Lower lobe of right lung (tissue), 2 donors: Measurements from ENCODE around the gene AMBRA1. TPM values are rescaled to one million over a fixed set of nuclear protein-coding genes. Genes with fewer than 3 reads are reported as not detected.

Experiments
- ATAC-seq, 2 donors: fragments of 200-7000 bp; cut with Tn5 transposase; one replicate each; pipeline ENCODE4 v1.9.1; 2020 to 2022; ENCODE audit warnings: mild to moderate bottlenecking in 2 of 2, moderate library complexity in 2 of 2
- DNase-seq: peaks from one replicate; pipeline ENCODE4 v3.0.0-alpha.2; 2020
- H3K27ac ChIP-seq: fragments of 200-600 bp; one replicate; pipeline ENCODE4 v1.8.0; 2022
- H3K27me3 ChIP-seq: fragments of 200-600 bp; one replicate; pipeline ENCODE4 v1.8.0; 2022; ENCODE audit warnings: low read depth
- H3K36me3 ChIP-seq: fragments of 200-600 bp; one replicate; pipeline ENCODE4 v1.8.0; 2022; ENCODE audit warnings: mild to moderate bottlenecking
- H3K4me1 ChIP-seq: fragments of 200-600 bp; one replicate; pipeline ENCODE4 v1.8.0; 2022
- H3K4me3 ChIP-seq: fragments of 200-600 bp; one replicate; pipeline ENCODE4 v1.8.0; 2022; ENCODE audit warnings: mild to moderate bottlenecking
- H3K9me3 ChIP-seq: fragments of 200-600 bp; one replicate; pipeline ENCODE4 v1.8.0; 2022
- intact Hi-C: fragments of 100-400 bp; cut with DNase I; formaldehyde crosslinking; loops from one replicate; pipeline ENCODE4 v1.11.0; 2022
- total RNA-seq: library from RNA; stranded (reverse); fragmentation: NEBNext Ultra II Directional; extraction: Animal tissue kit (Norgen Biotek cat#: 25700); gene quantifications from one replicate; pipeline ENCODE4 v1.2.1, GENCODE V29; 2021
- TF ChIP-seq, protein P1 (sequence below): fragments of 200-600 bp; IDR thresholded peaks from one replicate; pipeline ENCODE4 v1.8.0; 2022; ENCODE audit warnings: antibody characterized with exemption, mild to moderate bottlenecking
- donor health status: DM: no; HTN: yes; CAD: no; lungs with severe emphysema.

The AMBRA1 gene
- total RNA-seq, 1 donor from 2014 or later: 39.9 TPM

- TF ChIP-seq, protein P1, sequence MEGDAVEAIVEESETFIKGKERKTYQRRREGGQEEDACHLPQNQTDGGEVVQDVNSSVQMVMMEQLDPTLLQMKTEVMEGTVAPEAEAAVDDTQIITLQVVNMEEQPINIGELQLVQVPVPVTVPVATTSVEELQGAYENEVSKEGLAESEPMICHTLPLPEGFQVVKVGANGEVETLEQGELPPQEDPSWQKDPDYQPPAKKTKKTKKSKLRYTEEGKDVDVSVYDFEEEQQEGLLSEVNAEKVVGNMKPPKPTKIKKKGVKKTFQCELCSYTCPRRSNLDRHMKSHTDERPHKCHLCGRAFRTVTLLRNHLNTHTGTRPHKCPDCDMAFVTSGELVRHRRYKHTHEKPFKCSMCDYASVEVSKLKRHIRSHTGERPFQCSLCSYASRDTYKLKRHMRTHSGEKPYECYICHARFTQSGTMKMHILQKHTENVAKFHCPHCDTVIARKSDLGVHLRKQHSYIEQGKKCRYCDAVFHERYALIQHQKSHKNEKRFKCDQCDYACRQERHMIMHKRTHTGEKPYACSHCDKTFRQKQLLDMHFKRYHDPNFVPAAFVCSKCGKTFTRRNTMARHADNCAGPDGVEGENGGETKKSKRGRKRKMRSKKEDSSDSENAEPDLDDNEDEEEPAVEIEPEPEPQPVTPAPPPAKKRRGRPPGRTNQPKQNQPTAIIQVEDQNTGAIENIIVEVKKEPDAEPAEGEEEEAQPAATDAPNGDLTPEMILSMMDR: no peak
- no peaks in the 10 kb centered on the region for H3K9me3 ChIP-seq
- no peak for ATAC-seq
- intact Hi-C loops: no loop called here
- H3K4me3 ChIP-seq: no peak overlapping the region
- H3K4me1 ChIP-seq: no peaks in the 10 kb centered on the region
- no peak overlapping the region for H3K27ac ChIP-seq
- H3K27me3 ChIP-seq: no peaks in the 10 kb centered on the region
- peaks cover 8% of the 10 kb centered on the region for H3K36me3 ChIP-seq
- DNase-seq: no peak
Observed at GRCh38 chr11:46600194-46600960, 6.6 kb upstream of the AMBRA1 start.

- intact Hi-C loops: no loop called here
- Histone ChIP-seq H3K36me3 (peaks cover 8% of the 10 kb centered on the region), H3K27ac (no peak overlapping the region), H3K9me3 (no peaks in the 10 kb centered on the region), H3K4me1 (no peaks in the 10 kb centered on the region), H3K4me3 (no peak overlapping the region), H3K27me3 (no peaks in the 10 kb centered on the region)
- TF ChIP-seq, protein P1: no peak
- DNase-seq (no peak), ATAC-seq (peak; percentile 47 to 61)
Observed at GRCh38 chr11:46599340-46600193, 5.7 kb upstream of the AMBRA1 start.

DNA sequence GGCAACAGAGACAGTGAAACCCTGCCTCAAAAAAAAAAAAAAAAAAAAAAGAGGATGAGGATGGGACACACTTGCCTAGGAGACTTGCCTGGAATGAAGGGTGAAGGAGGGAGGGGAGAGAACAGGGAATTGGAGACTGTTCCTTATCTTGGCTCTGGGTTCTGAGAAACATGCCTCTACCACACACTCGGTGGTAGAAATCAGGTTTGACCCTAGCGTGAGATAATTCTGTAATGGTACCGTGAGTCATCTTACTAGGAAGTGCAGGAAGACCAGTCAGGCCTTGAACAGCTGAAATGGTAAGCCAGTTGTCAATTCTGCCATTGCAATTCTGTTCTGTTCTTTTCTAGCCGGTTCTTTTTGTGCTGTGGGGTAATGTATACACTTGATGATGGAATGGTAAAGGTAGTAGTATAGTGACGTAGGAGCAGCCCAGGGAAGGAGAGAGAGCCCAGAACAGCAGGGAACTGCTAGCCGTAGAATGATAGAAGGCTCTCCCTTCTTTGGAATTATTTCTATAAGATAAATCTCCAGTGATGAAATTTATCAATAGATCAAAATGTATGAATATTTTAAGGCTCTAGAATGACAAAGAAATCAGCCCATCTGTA, 3.9 kb upstream of the AMBRA1 start:
- Histone ChIP-seq H3K9me3 (no peaks in the 10 kb centered on the region), H3K4me1 (peaks cover 9% of the 10 kb centered on the region), H3K27me3 (no peaks in the 10 kb centered on the region), H3K4me3 (no peak overlapping the region), H3K27ac (no peak overlapping the region), H3K36me3 (no peaks in the 10 kb centered on the region)
- DNase-seq: no peak
- ATAC-seq: no peak
- intact Hi-C loops: no loop called here
- TF ChIP-seq, protein P1: no peak

DNA sequence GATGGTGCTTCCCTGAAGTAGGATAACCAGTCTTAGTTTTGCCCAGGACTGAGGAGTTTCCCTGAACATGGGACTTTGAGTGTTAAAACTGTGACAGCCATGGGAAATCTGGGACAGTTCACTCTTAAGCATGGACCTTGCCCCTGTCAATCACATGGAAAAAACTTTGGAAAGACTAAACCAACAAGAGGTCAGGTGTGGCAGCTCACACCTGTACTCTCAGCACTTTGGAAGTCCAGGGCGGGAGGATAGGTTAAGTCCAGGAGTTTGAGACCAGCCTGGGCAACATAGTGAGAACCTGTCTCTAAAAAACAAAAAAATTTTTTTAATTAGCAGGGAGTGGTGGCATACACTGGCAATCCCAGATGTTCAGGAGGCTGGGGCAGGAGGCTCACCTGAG, 3.3 kb upstream of the AMBRA1 start:
- Histone ChIP-seq H3K27me3 (no peaks in the 10 kb centered on the region), H3K4me3 (no peak overlapping the region), H3K4me1 (peaks cover 15% of the 10 kb centered on the region), H3K27ac (no peak overlapping the region), H3K9me3 (no peaks in the 10 kb centered on the region), H3K36me3 (no peaks in the 10 kb centered on the region)
- TF ChIP-seq, protein P1: no peak
- ATAC-seq: no peak
- no peak for DNase-seq
- intact Hi-C loops: no loop called here

- H3K4me3 ChIP-seq: no peak overlapping the region
- H3K36me3 ChIP-seq: no peaks in the 10 kb centered on the region
- no peaks in the 10 kb centered on the region for H3K9me3 ChIP-seq
- TF ChIP-seq, protein P1: no peak
- H3K4me1 ChIP-seq: peaks cover 38% of the 10 kb centered on the region
- DNase-seq: no peak
- intact Hi-C loops: no loop called here
- H3K27me3 ChIP-seq: no peaks in the 10 kb centered on the region
- no peak for ATAC-seq
- H3K27ac ChIP-seq: no peak overlapping the region
Observed at GRCh38 chr11:46594785-46595184, 962 bp upstream of the AMBRA1 start.
